Fibroblast of the aortic adventitia (primary cell): ENCODE measurements around the gene LYPD4. TPM values are rescaled to one million over a fixed set of nuclear protein-coding genes. Genes with fewer than 3 reads are reported as not detected.

Experiments
- DNase-seq: peaks from one replicate; pipeline ENCODE4 v3.0.0-alpha.2; 2010; ENCODE audit warnings: low read depth
- H3K4me3 ChIP-seq: 2 replicates; pipeline ENCODE4 v1.5.1; 2011; ENCODE audit warnings: low read depth, mild to moderate bottlenecking, control low read depth, low read length, moderate library complexity
- CTCF ChIP-seq: IDR thresholded peaks from 2 replicates; pipeline ENCODE4 v1.5.1; 2011; ENCODE audit warnings: mild to moderate bottlenecking, low read length, control low read depth, inconsistent platforms; ENCODE audit not compliant: insufficient read depth
- total RNA-seq: library from RNA; depleted of rRNA; stranded (reverse); fragments of >200 nt; gene quantifications from 2 replicates; pipeline ENCODE4 v1.2.3, GENCODE V29; 2012; ENCODE audit warnings: low replicate concordance

LYPD4 gene
- total RNA-seq, 1 donor = not detected

- no peak for DNase-seq
- no peak overlapping the region for H3K4me3 ChIP-seq
- no peak for TF ChIP-seq CTCF
Measured at GRCh38 chr19:41843371-41843770, 1.1 kb downstream of the LYPD4 start.

- TF ChIP-seq CTCF = no peak
- no peak for DNase-seq
- no peak overlapping the region for H3K4me3 ChIP-seq
Measured at GRCh38 chr19:41839211-41839610, 5.3 kb downstream of the LYPD4 start.

- TF ChIP-seq CTCF = no peak
- H3K4me3 ChIP-seq = no peak overlapping the region
- DNase-seq = no peak
Measured at GRCh38 chr19:41837981-41838708, 6.3 kb downstream of the LYPD4 start.

GRCh38 chr19:41821003-41821735, 23.3 kb downstream of the LYPD4 start:
- H3K4me3 ChIP-seq = no peak overlapping the region
- peak; percentile 50 for TF ChIP-seq CTCF
- DNase-seq = peak; percentile 26

- no peak overlapping the region for H3K4me3 ChIP-seq
- TF ChIP-seq CTCF = no peak
- peak; percentile 54 for DNase-seq
Measured at GRCh38 chr19:41816761-41817160, 27.7 kb downstream of the LYPD4 start.

GRCh38 chr19:41815301-41815700, 29.2 kb downstream of the LYPD4 start:
- DNase-seq = no peak
- H3K4me3 ChIP-seq = no peak overlapping the region
- TF ChIP-seq CTCF = no peak
